Measurements from ENCODE around the gene ZKSCAN1. TPM values are rescaled to one million over a fixed set of nuclear protein-coding genes. Genes with fewer than 3 reads are reported as not detected.

ZKSCAN1 gene
- total RNA-seq, 4 donors from 2014 or later, result 48.0 to 86.1 (median 73.5) TPM

DNA sequence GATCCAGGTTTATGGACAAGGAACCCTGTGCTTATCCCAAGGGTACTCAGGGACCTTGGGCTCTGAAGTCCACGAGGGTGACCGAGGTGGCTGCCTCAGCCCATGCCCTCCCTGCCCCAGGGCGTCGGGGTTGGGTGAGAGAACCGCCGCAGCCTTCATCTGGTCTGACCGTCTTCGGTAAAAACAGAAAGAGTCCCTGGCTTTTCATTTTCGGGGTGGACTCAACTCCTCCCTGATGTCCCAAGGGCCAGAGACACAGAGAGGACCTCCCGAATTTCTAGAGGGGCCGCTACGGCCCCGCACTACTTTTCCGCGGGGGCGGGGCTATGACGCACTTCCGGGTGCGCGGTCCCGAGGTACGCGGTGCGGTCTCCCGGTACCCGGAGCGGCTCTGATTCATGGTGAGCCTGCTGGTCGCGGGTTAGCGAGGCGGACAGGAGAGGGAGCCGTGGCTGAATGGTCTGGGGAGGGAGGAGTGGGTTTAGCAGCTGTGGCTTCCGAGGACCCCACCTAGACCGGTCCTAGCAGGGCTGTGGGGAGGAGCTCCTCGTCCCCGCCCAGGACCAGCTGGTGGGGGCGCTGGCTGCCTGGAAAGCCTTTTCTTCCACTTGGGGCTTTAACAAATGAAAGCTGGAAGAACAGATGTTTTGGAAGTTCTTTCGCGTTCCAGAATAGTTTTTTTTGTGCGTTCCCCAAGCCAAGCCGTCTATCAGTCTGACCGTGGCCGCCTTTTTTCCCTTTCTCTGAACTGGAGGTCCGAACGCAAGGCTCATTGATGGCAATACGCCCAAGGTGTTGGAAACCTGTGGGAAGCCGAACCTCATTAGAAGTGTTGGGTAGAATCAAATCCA is 34.3 kb downstream of the ZKSCAN1 start, which contains the start of gene ZSCAN21:
Gene ZSCAN21, plus strand, starts transcription at position 334 of the 851 bp plus-strand sequence. CDS start 7,233 bp downstream, outside the sequence.
- Histone ChIP-seq H3K4me1 (peaks cover 0 to 8% (median 2%) of the 10 kb centered on the region in 4 donors), H3K27me3 (no peaks in the 10 kb centered on the region), H3K36me3 (no peaks in the 10 kb centered on the region), H3K27ac (peak within 1 kb of the TSS; percentile 87 to 92 (median 89)), H3K4me3 (peak within 1 kb of the TSS; percentile 62 to 82 (median 66)), H3K9me3 (no peaks in the 10 kb centered on the region)
- TF ChIP-seq, protein P1, sequence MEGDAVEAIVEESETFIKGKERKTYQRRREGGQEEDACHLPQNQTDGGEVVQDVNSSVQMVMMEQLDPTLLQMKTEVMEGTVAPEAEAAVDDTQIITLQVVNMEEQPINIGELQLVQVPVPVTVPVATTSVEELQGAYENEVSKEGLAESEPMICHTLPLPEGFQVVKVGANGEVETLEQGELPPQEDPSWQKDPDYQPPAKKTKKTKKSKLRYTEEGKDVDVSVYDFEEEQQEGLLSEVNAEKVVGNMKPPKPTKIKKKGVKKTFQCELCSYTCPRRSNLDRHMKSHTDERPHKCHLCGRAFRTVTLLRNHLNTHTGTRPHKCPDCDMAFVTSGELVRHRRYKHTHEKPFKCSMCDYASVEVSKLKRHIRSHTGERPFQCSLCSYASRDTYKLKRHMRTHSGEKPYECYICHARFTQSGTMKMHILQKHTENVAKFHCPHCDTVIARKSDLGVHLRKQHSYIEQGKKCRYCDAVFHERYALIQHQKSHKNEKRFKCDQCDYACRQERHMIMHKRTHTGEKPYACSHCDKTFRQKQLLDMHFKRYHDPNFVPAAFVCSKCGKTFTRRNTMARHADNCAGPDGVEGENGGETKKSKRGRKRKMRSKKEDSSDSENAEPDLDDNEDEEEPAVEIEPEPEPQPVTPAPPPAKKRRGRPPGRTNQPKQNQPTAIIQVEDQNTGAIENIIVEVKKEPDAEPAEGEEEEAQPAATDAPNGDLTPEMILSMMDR (IDR thresholded peaks at IDR 0.05), result peak in 4 of 6 experiments; percentile 1 to 38 (median 15)
- TF ChIP-seq POLR2A (IDR thresholded peaks at IDR 0.05), result peak; percentile 59 to 69
- DNase-seq, result peak; percentile 80 to 93 (median 90)

- Histone ChIP-seq H3K27me3 (no peaks in the 10 kb centered on the region), H3K27ac (no peak overlapping the region), H3K4me1 (peaks cover 0 to 8% (median 2%) of the 10 kb centered on the region in 4 donors), H3K36me3 (no peaks in the 10 kb centered on the region), H3K4me3 (no peak overlapping the region), H3K9me3 (no peaks in the 10 kb centered on the region)
- DNase-seq, result no peak
- TF ChIP-seq, protein P1 (IDR thresholded peaks at IDR 0.05), result no peak
- no peak for TF ChIP-seq POLR2A (IDR thresholded peaks at IDR 0.05)
Measured at GRCh38 chr7:100051611-100052010, 36.2 kb downstream of the ZKSCAN1 start.

- Histone ChIP-seq H3K27me3 (no peaks in the 10 kb centered on the region), H3K36me3 (peaks cover 0 to 16% (median 0%) of the 10 kb centered on the region in 3 donors), H3K4me1 (peaks cover 0 to 8% (median 2%) of the 10 kb centered on the region in 4 donors), H3K4me3 (no peak overlapping the region), H3K9me3 (no peaks in the 10 kb centered on the region), H3K27ac (no peak overlapping the region)
- no peak for TF ChIP-seq POLR2A (IDR thresholded peaks at IDR 0.05)
- TF ChIP-seq, protein P1 (IDR thresholded peaks at IDR 0.05), result peak in 3 of 6 experiments; percentile 69 to 77 (median 76)
- peak in 1 of 3 donors; percentile 56 for DNase-seq
Measured at GRCh38 chr7:100053215-100053614, 37.8 kb downstream of the ZKSCAN1 start.

DNA sequence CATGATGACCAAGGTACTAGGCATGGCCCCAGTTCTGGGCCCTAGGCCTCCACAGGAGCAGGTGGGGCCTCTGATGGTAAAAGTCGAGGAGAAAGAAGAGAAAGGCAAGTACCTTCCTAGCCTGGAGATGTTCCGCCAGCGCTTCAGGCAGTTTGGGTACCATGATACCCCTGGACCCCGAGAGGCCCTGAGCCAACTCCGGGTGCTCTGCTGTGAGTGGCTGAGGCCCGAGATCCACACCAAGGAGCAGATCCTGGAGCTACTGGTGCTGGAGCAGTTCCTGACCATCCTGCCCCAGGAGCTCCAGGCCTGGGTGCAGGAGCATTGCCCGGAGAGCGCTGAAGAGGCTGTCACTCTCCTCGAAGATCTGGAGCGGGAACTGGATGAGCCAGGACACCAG is 41.6 kb downstream of the ZKSCAN1 start:
- Histone ChIP-seq H3K4me1 (peaks cover 0 to 3% (median 0%) of the 10 kb centered on the region in 4 donors), H3K36me3 (peaks cover 0 to 52% (median 0%) of the 10 kb centered on the region in 3 donors), H3K4me3 (no peak overlapping the region), H3K27me3 (no peaks in the 10 kb centered on the region), H3K9me3 (no peaks in the 10 kb centered on the region), H3K27ac (no peak overlapping the region)
- TF ChIP-seq, protein P1 (IDR thresholded peaks at IDR 0.05), result no peak
- no peak for TF ChIP-seq POLR2A (IDR thresholded peaks at IDR 0.05)
- no peak for DNase-seq

DNA sequence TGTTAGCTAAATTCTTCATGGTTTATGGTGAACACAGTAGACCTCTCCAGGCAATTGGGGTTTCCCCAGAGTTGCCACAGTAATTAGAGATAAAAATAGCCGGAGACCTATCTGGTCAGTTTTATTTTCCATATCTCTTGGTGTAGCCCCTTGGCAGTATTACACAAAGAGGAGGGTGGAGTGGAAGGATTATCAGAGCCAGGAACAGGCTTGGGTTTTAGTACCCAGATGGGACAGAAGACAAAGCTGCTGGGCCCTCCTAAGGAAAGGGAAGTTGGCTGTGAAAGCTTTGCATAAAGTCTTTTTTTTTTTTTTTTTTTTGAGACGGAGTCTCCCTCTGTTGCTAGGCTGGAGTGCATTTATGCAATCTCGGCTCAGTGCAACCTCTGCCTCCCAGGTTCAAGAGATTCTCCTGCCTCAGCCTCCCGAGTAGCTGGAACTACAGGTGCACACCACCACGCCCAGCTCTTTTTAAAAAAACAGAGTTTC is 43.9 kb downstream of the ZKSCAN1 start:
- no peak for DNase-seq
- Histone ChIP-seq H3K4me3 (no peak overlapping the region), H3K27ac (no peak overlapping the region), H3K9me3 (no peaks in the 10 kb centered on the region), H3K36me3 (peaks cover 0 to 69% (median 0%) of the 10 kb centered on the region in 3 donors), H3K4me1 (no peaks in the 10 kb centered on the region), H3K27me3 (no peaks in the 10 kb centered on the region)
- TF ChIP-seq, protein P1 (IDR thresholded peaks at IDR 0.05), result no peak
- TF ChIP-seq POLR2A (IDR thresholded peaks at IDR 0.05), result no peak

All from Peyer's patch (tissue), 4 donors.